ENCODE results near the gene CLCN1. TPM values are rescaled to one million over a fixed set of nuclear protein-coding genes. Genes with fewer than 3 reads are reported as not detected.

The CLCN1 gene
- total and polyA plus RNA-seq, 12 donors, result under 0.01 to 0.32 (median 0.12) TPM; not detected in 8

- peak overlapping the region in 1 of 4 donors; percentile 26 for H3K4me3 ChIP-seq
- peaks cover 7 to 17% of the 10 kb centered on the region in 2 donors for H3K4me1 ChIP-seq (replicated peaks in 1 of 2)
- H3K9me3 ChIP-seq (replicated peaks in 1 of 3), result no peaks in the 10 kb centered on the region
- H3K27ac ChIP-seq, result peak overlapping the region in 4 of 5 donors; percentile 36 to 64 (median 44)
- TF ChIP-seq POLR2A (IDR thresholded peaks at IDR 0.05), result no peak
- TF ChIP-seq, protein P1, sequence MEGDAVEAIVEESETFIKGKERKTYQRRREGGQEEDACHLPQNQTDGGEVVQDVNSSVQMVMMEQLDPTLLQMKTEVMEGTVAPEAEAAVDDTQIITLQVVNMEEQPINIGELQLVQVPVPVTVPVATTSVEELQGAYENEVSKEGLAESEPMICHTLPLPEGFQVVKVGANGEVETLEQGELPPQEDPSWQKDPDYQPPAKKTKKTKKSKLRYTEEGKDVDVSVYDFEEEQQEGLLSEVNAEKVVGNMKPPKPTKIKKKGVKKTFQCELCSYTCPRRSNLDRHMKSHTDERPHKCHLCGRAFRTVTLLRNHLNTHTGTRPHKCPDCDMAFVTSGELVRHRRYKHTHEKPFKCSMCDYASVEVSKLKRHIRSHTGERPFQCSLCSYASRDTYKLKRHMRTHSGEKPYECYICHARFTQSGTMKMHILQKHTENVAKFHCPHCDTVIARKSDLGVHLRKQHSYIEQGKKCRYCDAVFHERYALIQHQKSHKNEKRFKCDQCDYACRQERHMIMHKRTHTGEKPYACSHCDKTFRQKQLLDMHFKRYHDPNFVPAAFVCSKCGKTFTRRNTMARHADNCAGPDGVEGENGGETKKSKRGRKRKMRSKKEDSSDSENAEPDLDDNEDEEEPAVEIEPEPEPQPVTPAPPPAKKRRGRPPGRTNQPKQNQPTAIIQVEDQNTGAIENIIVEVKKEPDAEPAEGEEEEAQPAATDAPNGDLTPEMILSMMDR (IDR thresholded peaks at IDR 0.05), result no peak
- no peaks in the 10 kb centered on the region for H3K36me3 ChIP-seq (replicated peaks in 1 of 2)
- 27 to 35% (median 31%) methylated on average over 8 of the region's 8 CpGs for WGBS, 4 donors
- H3K27me3 ChIP-seq, result no peaks in the 10 kb centered on the region
- intact Hi-C loops (cut with DNase I), result no loop called here
- DNase-seq, result no peak
These were observed 36.5 kb upstream of the CLCN1 start for GRCh38 chr7:143279186-143280098.

DNA sequence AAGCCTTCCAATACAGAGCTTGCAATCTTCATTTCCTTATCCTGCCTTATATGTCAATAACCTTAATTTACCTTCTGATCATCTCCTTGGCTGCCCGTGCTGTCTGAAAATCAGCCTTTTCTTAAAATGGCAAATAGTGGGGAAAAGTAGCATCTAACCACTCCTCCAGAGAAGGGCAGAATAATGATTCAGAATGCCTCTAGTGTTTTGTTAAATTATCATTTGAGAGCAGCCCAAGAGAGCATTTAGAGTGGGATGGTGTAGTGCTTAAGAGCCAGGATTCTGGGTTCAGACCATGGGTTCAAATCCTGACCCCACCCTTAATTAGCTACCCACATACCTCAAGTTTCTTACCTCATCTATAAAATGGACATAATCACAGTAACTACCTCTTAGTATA is 35.8 kb upstream of the CLCN1 start:
- no peaks in the 10 kb centered on the region for H3K36me3 ChIP-seq (replicated peaks in 1 of 2)
- no peak for DNase-seq
- peak overlapping the region in 4 of 5 donors; percentile 36 to 64 (median 44) for H3K27ac ChIP-seq
- peaks cover 7 to 17% of the 10 kb centered on the region in 2 donors for H3K4me1 ChIP-seq (replicated peaks in 1 of 2)
- intact Hi-C loops (cut with DNase I), result no loop called here
- H3K27me3 ChIP-seq, result no peaks in the 10 kb centered on the region
- WGBS, 4 donors, result 21 to 38% (median 28%) methylated on average over 1 of the region's 1 CpG
- TF ChIP-seq POLR2A (IDR thresholded peaks at IDR 0.05), result no peak
- TF ChIP-seq, protein P1 (IDR thresholded peaks at IDR 0.05), result no peak
- H3K4me3 ChIP-seq, result peak overlapping the region in 1 of 4 donors; percentile 26
- no peaks in the 10 kb centered on the region for H3K9me3 ChIP-seq (replicated peaks in 1 of 3)

DNA sequence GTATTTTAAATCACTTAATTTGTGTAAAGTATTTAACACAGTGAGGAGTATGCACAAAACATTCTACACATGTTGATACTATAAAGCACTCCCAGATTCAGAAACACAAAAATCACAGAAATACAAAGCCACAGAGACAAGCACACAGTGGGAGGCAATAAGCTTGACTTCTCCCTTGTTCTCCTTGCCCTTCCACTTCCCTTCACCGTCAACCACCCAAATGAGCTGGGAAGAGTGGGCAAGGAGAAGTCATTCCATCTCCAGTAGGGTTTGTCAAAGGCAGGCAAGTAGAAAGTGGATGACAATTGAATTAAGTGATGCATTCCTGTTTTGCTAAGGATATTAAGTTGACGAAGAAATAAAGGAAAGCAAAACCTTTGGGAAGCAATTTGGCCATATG is 35.3 kb upstream of the CLCN1 start:
- intact Hi-C loops (cut with DNase I), result no loop called here
- H3K36me3 ChIP-seq (replicated peaks in 1 of 2), result no peaks in the 10 kb centered on the region
- no peak for DNase-seq
- H3K27me3 ChIP-seq, result no peaks in the 10 kb centered on the region
- H3K27ac ChIP-seq, result peak overlapping the region in 1 of 5 donors; percentile 36
- TF ChIP-seq POLR2A (IDR thresholded peaks at IDR 0.05), result no peak
- TF ChIP-seq, protein P1 (IDR thresholded peaks at IDR 0.05), result no peak
- 84 to 94% (median 91%) methylated on average over 2 of the region's 2 CpGs for WGBS, 4 donors
- no peaks in the 10 kb centered on the region for H3K9me3 ChIP-seq (replicated peaks in 1 of 3)
- no peak overlapping the region for H3K4me3 ChIP-seq
- peaks cover 7 to 17% of the 10 kb centered on the region in 2 donors for H3K4me1 ChIP-seq (replicated peaks in 1 of 2)

DNA sequence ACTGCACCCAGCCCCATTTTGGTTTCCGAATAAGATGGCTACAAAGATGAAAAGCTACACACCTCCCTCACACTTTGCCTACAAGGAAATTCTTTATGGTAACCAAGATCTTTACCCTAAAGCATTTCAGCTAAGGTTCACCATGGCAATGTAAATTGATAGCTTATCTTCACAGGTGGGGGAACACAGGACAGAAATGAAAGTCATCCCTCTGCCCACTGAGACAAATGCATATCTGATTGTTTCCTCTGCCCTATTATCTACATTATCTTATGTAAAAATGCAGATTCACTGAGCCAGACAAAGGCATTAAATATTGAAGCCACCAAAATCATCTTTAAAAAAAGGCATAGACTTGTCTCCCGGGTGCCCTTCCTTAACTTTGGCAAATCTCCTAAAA is 34.4 kb upstream of the CLCN1 start:
- H3K9me3 ChIP-seq (replicated peaks in 1 of 3), result no peaks in the 10 kb centered on the region
- peaks cover 7 to 17% of the 10 kb centered on the region in 2 donors for H3K4me1 ChIP-seq (replicated peaks in 1 of 2)
- DNase-seq, result no peak
- H3K4me3 ChIP-seq, result no peak overlapping the region
- no peak for TF ChIP-seq POLR2A (IDR thresholded peaks at IDR 0.05)
- TF ChIP-seq, protein P1 (IDR thresholded peaks at IDR 0.05), result no peak
- H3K27me3 ChIP-seq, result no peaks in the 10 kb centered on the region
- WGBS, 4 donors, result 93 to 96% (median 93%) methylated on average over 2 of the region's 2 CpGs
- H3K36me3 ChIP-seq (replicated peaks in 1 of 2), result no peaks in the 10 kb centered on the region
- H3K27ac ChIP-seq, result no peak overlapping the region
- intact Hi-C loops (cut with DNase I), result no loop called here
